SK-N-SH treated with all-trans-retinoic acid at 6 μM for 48 hours (cell line): Measurements from ENCODE around the gene RB1.
"Not testable (repeated sequence)": the region's sequence is repeated elsewhere in the genome, so short reads cannot be mapped to it uniquely, and the experiment has no call there.

ENCODE experiments used
- ATAC-seq: fragments of 200-7000 bp; cut with Tn5 transposase; 3 replicates; pipeline ENCODE4 v1.9.1; 2020; ENCODE audit warnings: mild to moderate bottlenecking, moderate library complexity
- ARNTL ChIP-seq: fragments of 450-650 bp; formaldehyde crosslinking; IDR thresholded peaks from 2 replicates; pipeline ENCODE4 v1.5.0; 2020; ENCODE audit warnings: low read depth, mild to moderate bottlenecking, moderate library complexity, borderline replicate concordance
- BACH2 ChIP-seq: fragments of 250-450 bp; sonication (Bioruptor Pico); IDR thresholded peaks from 2 replicates; pipeline ENCODE4 v1.9.0; 2021; ENCODE audit warnings: mild to moderate bottlenecking, borderline replicate concordance
- CSDC2 ChIP-seq: fragments of 250-450 bp; sonication (Bioruptor Pico); IDR thresholded peaks from 2 replicates; pipeline ENCODE4 v1.5.0; 2020; ENCODE audit warnings: mild to moderate bottlenecking, moderate library complexity
- ESRRG ChIP-seq: fragments of 250-450 bp; sonication (Bioruptor Pico); IDR thresholded peaks from 2 replicates; pipeline ENCODE4 v1.6.1; 2021; ENCODE audit warnings: mild to moderate bottlenecking
- GLIS3 ChIP-seq: fragments of 250-450 bp; sonication (Bioruptor Pico); IDR thresholded peaks from 2 replicates; pipeline ENCODE4 v1.5.0; 2020; ENCODE audit warnings: mild to moderate bottlenecking, moderate library complexity
- OSR1 ChIP-seq: fragments of 250-450 bp; sonication (Bioruptor Pico); IDR thresholded peaks from 2 replicates; pipeline ENCODE4 v1.8.0; 2022; ENCODE audit warnings: moderate library complexity, mild to moderate bottlenecking, inconsistent platforms
- PPARA ChIP-seq: fragments of 250-450 bp; sonication (Bioruptor Pico); IDR thresholded peaks from 2 replicates; pipeline ENCODE4 v1.5.0; 2020; ENCODE audit warnings: mild to moderate bottlenecking, borderline replicate concordance
- RARB ChIP-seq: fragments of 250-450 bp; sonication (Bioruptor Pico); IDR thresholded peaks from 2 replicates; pipeline ENCODE4 v1.8.0; 2021; ENCODE audit warnings: mild to moderate bottlenecking, moderate library complexity
- SNAI2 ChIP-seq: fragments of 250-450 bp; sonication (Bioruptor Pico); IDR thresholded peaks from 2 replicates; pipeline ENCODE4 v1.5.0; 2020; ENCODE audit warnings: mild to moderate bottlenecking, moderate library complexity
- TCF4 ChIP-seq: fragments of 250-450 bp; sonication (Bioruptor Pico); IDR thresholded peaks from 2 replicates; pipeline ENCODE4 v1.8.0; 2021; ENCODE audit warnings: mild to moderate bottlenecking, moderate library complexity, borderline replicate concordance
- TOX ChIP-seq: fragments of 250-450 bp; sonication (Bioruptor Pico); IDR thresholded peaks from 2 replicates; pipeline ENCODE4 v1.8.0; 2021; ENCODE audit warnings: mild to moderate bottlenecking, moderate library complexity, borderline replicate concordance
- ZC3H10 ChIP-seq: fragments of 250-450 bp; sonication (Bioruptor Pico); IDR thresholded peaks from 2 replicates; pipeline ENCODE4 v1.5.1; 2021; ENCODE audit warnings: mild to moderate bottlenecking, moderate library complexity
- ZFP3 ChIP-seq: fragments of 250-450 bp; sonication (Bioruptor Pico); IDR thresholded peaks from 2 replicates; pipeline ENCODE4 v1.5.0; 2020; ENCODE audit warnings: mild to moderate bottlenecking, moderate library complexity
- ZFP30 ChIP-seq: fragments of 450-650 bp; formaldehyde crosslinking; IDR thresholded peaks from 2 replicates; pipeline ENCODE4 v1.5.0; 2022; ENCODE audit warnings: mild to moderate bottlenecking, moderate library complexity
- ZNF565 ChIP-seq: fragments of 450-650 bp; formaldehyde crosslinking; conservative IDR thresholded peaks from 2 replicates; pipeline ENCODE4 v1.5.0; 2020; ENCODE audit warnings: low read depth, mild to moderate bottlenecking, moderate library complexity
- ZNF70 ChIP-seq: fragments of 450-650 bp; formaldehyde crosslinking; IDR thresholded peaks from 2 replicates; pipeline ENCODE4 v1.5.0; 2020; ENCODE audit warnings: mild to moderate bottlenecking, moderate library complexity
- TF ChIP-seq, protein P1 (sequence below): fragments of 250-450 bp; sonication (Bioruptor Pico); IDR thresholded peaks from 2 replicates; pipeline ENCODE4 v1.5.1; 2020; ENCODE audit warnings: low read depth, mild to moderate bottlenecking, moderate library complexity
- TF ChIP-seq, protein P2 (sequence below): fragments of 250-450 bp; sonication (Bioruptor Pico); IDR thresholded peaks from 2 replicates; pipeline ENCODE4 v1.8.0; 2021; ENCODE audit warnings: low read depth, mild to moderate bottlenecking, moderate library complexity, borderline replicate concordance
- TF ChIP-seq, protein P3 (sequence below): fragments of 250-450 bp; sonication (Bioruptor Pico); IDR thresholded peaks from 2 replicates; pipeline ENCODE4 v1.5.0; 2020; ENCODE audit warnings: mild to moderate bottlenecking, moderate library complexity
- TF ChIP-seq, protein P4 (sequence below): fragments of 250-450 bp; sonication (Bioruptor Pico); IDR thresholded peaks from 2 replicates; pipeline ENCODE4 v1.5.1; 2021; ENCODE audit warnings: mild to moderate bottlenecking, moderate library complexity

RB1 gene

DNA sequence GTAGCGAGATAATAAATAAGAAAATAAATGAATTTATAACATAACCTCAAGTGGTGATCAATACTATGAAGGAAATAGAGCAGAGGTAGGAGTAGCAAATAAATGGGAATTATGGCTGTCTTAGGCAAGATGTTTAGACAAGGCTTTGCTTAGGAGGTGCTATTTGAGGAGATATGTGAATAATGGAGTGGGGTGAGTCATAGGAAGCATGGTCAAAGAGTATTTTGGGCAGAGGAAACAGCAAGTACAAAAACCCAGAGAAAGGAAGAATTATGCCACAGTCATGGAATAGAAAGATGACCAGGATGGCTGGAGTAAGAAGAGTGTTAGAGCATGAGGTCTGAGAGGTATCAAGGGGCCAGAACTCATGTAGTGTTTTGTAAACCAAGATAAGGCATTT, 142.9 kb downstream of the RB1 start (continued):
- TF ChIP-seq TCF4 (no peak), ARNTL (CRISPR knock-in tag) (no peak)

DNA sequence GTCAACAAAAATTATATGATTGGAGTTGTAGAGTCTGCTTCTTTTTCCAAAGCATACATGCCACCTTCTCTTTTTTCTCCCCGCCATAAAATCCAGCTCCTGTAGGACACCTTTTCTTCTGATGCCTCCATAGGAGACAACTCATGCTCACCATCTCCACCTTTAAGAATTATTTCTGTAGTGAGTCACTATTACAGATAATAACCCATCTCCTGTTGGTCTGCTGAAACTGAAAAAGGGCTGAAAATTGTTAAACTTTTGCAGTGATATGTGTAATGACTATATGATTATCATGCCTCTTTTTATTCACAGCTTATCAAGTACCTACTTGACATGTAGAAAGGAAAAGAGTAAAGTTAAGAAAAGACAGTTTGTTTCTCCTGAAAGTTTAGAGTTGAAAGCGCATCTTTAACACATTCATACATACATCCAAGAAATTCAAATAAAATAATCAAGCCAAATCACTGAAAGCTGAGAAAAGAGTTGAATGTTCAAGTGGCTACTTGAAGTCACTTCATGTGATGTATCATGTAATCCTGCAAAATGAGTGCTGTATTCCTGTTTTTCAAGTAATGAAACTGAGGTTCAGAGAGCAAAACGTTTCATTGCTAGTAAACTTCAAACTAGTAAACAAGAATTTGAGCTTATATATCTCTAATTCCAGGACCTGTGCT, 144.9 kb downstream of the RB1 start:
- TF ChIP-seq TOX (CRISPR knock-in tag) (no peak), OSR1 (CRISPR knock-in tag) (no peak), RARB (no peak), ZNF565 (CRISPR knock-in tag) (no peak), ZFP30 (no peak), PPARA (CRISPR knock-in tag) (no peak), CSDC2 (CRISPR knock-in tag) (no peak), ZC3H10 (CRISPR knock-in tag) (no peak), GLIS3 (CRISPR knock-in tag) (no peak)
- TF ChIP-seq, protein P1, sequence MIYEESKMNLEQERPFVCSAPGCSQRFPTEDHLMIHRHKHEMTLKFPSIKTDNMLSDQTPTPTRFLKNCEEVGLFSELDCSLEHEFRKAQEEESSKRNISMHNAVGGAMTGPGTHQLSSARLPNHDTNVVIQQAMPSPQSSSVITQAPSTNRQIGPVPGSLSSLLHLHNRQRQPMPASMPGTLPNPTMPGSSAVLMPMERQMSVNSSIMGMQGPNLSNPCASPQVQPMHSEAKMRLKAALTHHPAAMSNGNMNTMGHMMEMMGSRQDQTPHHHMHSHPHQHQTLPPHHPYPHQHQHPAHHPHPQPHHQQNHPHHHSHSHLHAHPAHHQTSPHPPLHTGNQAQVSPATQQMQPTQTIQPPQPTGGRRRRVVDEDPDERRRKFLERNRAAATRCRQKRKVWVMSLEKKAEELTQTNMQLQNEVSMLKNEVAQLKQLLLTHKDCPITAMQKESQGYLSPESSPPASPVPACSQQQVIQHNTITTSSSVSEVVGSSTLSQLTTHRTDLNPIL: no peak
- TF ChIP-seq, protein P2, sequence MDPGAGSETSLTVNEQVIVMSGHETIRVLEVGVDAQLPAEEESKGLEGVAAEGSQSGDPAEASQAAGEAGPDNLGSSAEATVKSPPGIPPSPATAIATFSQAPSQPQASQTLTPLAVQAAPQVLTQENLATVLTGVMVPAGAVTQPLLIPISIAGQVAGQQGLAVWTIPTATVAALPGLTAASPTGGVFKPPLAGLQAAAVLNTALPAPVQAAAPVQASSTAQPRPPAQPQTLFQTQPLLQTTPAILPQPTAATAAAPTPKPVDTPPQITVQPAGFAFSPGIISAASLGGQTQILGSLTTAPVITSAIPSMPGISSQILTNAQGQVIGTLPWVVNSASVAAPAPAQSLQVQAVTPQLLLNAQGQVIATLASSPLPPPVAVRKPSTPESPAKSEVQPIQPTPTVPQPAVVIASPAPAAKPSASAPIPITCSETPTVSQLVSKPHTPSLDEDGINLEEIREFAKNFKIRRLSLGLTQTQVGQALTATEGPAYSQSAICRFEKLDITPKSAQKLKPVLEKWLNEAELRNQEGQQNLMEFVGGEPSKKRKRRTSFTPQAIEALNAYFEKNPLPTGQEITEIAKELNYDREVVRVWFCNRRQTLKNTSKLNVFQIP (CRISPR knock-in tag): no peak
- TF ChIP-seq, all 23 proteins: peak for 0
- no peak for ATAC-seq

DNA sequence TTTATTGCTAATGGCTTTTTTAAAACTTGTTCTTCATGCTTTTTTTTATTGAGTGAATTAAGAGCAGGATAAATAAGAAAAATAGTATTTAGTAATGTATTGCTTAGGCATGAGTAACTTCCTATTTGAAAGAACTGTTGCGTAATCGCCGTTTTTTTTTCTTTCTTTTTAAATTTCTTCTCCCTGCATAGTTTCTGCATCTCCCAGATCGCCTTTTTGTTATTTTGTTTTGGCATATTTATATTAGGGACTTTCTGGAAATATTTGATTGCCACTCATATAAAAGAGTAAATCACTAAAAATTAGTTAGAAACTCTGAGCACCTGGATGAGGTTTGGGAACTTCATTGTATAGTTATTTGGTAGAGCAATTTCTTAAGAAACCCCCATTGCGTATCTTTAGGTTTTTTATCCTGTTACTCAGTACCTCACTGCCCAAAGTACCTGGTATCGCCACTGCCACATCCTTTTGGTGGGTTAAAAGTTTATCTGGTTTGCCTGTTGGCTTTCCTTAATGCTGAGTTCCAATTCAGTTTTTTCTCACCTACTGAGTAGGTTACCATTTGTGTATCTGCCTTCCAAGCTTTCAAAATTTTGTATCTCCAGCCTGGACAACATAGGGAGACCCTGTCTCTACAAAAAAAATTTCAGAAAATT, 145.5 kb downstream of the RB1 start:
- no peak for TF ChIP-seq CSDC2 (CRISPR knock-in tag)
- TF ChIP-seq ZNF565 (CRISPR knock-in tag): no peak
- TF ChIP-seq RARB: no peak
- TF ChIP-seq GLIS3 (CRISPR knock-in tag): no peak
- no peak for TF ChIP-seq TCF4
- TF ChIP-seq ZNF70 (CRISPR knock-in tag): no peak
- TF ChIP-seq ESRRG: no peak
- TF ChIP-seq ZFP3: no peak
- no peak for TF ChIP-seq SNAI2 (CRISPR knock-in tag)
- TF ChIP-seq, protein P3, sequence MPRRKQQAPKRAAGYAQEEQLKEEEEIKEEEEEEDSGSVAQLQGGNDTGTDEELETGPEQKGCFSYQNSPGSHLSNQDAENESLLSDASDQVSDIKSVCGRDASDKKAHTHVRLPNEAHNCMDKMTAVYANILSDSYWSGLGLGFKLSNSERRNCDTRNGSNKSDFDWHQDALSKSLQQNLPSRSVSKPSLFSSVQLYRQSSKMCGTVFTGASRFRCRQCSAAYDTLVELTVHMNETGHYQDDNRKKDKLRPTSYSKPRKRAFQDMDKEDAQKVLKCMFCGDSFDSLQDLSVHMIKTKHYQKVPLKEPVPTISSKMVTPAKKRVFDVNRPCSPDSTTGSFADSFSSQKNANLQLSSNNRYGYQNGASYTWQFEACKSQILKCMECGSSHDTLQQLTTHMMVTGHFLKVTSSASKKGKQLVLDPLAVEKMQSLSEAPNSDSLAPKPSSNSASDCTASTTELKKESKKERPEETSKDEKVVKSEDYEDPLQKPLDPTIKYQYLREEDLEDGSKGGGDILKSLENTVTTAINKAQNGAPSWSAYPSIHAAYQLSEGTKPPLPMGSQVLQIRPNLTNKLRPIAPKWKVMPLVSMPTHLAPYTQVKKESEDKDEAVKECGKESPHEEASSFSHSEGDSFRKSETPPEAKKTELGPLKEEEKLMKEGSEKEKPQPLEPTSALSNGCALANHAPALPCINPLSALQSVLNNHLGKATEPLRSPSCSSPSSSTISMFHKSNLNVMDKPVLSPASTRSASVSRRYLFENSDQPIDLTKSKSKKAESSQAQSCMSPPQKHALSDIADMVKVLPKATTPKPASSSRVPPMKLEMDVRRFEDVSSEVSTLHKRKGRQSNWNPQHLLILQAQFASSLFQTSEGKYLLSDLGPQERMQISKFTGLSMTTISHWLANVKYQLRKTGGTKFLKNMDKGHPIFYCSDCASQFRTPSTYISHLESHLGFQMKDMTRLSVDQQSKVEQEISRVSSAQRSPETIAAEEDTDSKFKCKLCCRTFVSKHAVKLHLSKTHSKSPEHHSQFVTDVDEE (CRISPR knock-in tag): no peak
- no peak for TF ChIP-seq PPARA (CRISPR knock-in tag)
- no peak for TF ChIP-seq TOX (CRISPR knock-in tag)
- no peak for TF ChIP-seq BACH2 (CRISPR knock-in tag)
- no peak for ATAC-seq

DNA sequence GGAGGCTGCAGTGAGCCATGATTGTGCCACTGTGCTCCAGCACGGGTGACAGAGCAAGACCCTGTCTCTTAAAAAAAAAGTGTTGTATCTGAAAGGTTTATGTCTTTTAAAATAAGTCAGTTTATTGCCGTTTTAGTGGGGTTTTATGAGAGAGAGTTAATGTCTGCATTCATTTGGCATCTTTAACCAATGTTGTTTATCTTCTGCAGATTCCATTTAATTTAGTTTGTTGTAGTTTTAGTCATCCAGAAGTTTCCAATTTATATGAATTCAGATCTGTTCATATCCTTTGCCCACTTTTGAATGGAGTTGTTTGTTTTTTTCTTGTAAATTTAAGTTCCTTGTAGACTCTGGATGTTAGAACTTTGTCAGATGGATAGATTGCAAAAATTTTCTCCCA, 146.1 kb downstream of the RB1 start:
- TF ChIP-seq, protein P4, sequence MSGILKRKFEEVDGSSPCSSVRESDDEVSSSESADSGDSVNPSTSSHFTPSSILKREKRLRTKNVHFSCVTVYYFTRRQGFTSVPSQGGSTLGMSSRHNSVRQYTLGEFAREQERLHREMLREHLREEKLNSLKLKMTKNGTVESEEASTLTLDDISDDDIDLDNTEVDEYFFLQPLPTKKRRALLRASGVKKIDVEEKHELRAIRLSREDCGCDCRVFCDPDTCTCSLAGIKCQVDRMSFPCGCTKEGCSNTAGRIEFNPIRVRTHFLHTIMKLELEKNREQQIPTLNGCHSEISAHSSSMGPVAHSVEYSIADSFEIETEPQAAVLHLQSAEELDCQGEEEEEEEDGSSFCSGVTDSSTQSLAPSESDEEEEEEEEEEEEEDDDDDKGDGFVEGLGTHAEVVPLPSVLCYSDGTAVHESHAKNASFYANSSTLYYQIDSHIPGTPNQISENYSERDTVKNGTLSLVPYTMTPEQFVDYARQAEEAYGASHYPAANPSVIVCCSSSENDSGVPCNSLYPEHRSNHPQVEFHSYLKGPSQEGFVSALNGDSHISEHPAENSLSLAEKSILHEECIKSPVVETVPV (CRISPR knock-in tag): no peak
- TF ChIP-seq, all 23 proteins: peak for 0
- no peak for ATAC-seq

DNA sequence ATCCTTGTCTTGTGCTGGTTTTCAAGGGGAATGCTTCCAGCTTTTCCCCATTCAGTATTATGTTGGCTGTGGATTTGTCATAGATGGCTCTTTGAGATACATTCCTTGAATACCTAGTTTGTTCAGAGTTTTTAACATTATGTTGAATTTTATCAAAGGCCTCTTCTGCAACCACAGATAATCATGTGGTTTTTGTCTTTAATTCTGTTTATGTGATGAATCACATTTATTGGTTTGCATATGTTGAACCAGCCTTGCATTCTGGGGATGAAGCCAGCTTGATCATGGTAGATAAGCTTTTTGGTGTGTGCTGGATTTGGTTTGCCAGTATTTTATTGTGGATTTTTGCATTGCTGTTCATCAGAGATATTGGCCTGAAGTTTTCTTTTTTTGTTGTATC, 147.6 kb downstream of the RB1 start:
- not testable (repeated sequence) for ATAC-seq
